IMR-90 (cell line): Measurements from ENCODE around the gene NKX6-2. TPM values are rescaled to one million over a fixed set of nuclear protein-coding genes. Genes with fewer than 3 reads are reported as not detected.

Experiments
- ATAC-seq: fragments of 200-7000 bp; cut with Tn5 transposase; 2 replicates; pipeline ENCODE4 v1.9.1; 2020; ENCODE audit warnings: low read depth, mild to moderate bottlenecking, moderate library complexity
- BruUV-seq: library from RNA; stranded (reverse); fragments of 400-500 nt; replicated peaks from 2 replicates; lab custom pipeline; 2021; lab: Mats Ljungman, UMichigan
- CTCF ChIA-PET: fragments of 300-600 bp; formaldehyde crosslinking; extraction: SDS; loops from one replicate; lab custom pipeline; 2021; ENCODE audit warnings: antibody characterized with exemption; lab: Yijun Ruan, JAX
- POLR2A ChIA-PET: fragments of 300-600 bp; sonication (Branson Sonifier 250); formaldehyde crosslinking; loops from one replicate; lab custom pipeline; 2022; ENCODE audit warnings: antibody characterized with exemption; ENCODE audit not compliant: unreplicated experiment; lab: Charles Lee
- DNase-seq: peaks from one replicate; pipeline ENCODE4 v3.0.0; 2013
- H2AFZ ChIP-seq: replicated peaks from 2 replicates; pipeline ENCODE3; 2013; ENCODE audit warnings: low read length, mild to moderate bottlenecking; ENCODE audit not compliant: poor library complexity
- H2AK5ac ChIP-seq: 2 replicates; pipeline ENCODE4 v1.6.1; 2013; ENCODE audit warnings: low read depth, low read length, inconsistent platforms
- H2AK9ac ChIP-seq: replicated peaks from 2 replicates; pipeline ENCODE3; 2013; ENCODE audit warnings: mild to moderate bottlenecking, low read depth, low read length, moderate library complexity; ENCODE audit not compliant: poor library complexity
- H2BK120ac ChIP-seq: 2 replicates; pipeline ENCODE4 v1.6.1; 2013; ENCODE audit warnings: low read depth, low read length, inconsistent platforms
- H2BK15ac ChIP-seq: 3 replicates; pipeline ENCODE4 v1.6.1; 2013; ENCODE audit warnings: low read depth, low read length, inconsistent platforms
- H2BK20ac ChIP-seq: 2 replicates; pipeline ENCODE4 v1.6.1; 2013; ENCODE audit warnings: low read depth, mild to moderate bottlenecking, inconsistent platforms, low read length, moderate library complexity
- H2BK5ac ChIP-seq: 2 replicates; pipeline ENCODE4 v1.6.1; 2013; ENCODE audit warnings: mild to moderate bottlenecking, low read depth, low read length, inconsistent platforms; ENCODE audit not compliant: poor library complexity, severe bottlenecking
- H3K14ac ChIP-seq: replicated peaks from 2 replicates; pipeline ENCODE4 v1.6.1; 2013; ENCODE audit warnings: low read depth, low read length, inconsistent platforms
- H3K18ac ChIP-seq: 2 replicates; pipeline ENCODE4 v1.6.1; 2013; ENCODE audit warnings: low read depth, low read length, control low read depth
- H3K23ac ChIP-seq: 2 replicates; pipeline ENCODE4 v1.6.1; 2013; ENCODE audit warnings: low read depth, low read length, inconsistent platforms
- H3K27ac ChIP-seq: 2 replicates; pipeline ENCODE4 v1.5.1; 2013; ENCODE audit warnings: mild to moderate bottlenecking, control low read depth, low read length; ENCODE audit not compliant: insufficient read depth
- H3K27me3 ChIP-seq: 2 replicates; pipeline ENCODE4 v1.6.1; 2013; ENCODE audit warnings: low read length; ENCODE audit not compliant: control insufficient read depth, insufficient read depth
- H3K36me3 ChIP-seq: 2 replicates; pipeline ENCODE4 v1.6.1; 2013; ENCODE audit warnings: low read length, mixed read lengths; ENCODE audit not compliant: control insufficient read depth, insufficient read depth
- H3K4ac ChIP-seq: 2 replicates; pipeline ENCODE4 v1.6.1; 2013; ENCODE audit warnings: low read depth, low read length, inconsistent platforms
- H3K4me1 ChIP-seq: 2 replicates; pipeline ENCODE4 v1.6.1; 2013; ENCODE audit warnings: low read length, mixed read lengths; ENCODE audit not compliant: control insufficient read depth, insufficient read depth
- H3K4me2 ChIP-seq: 2 replicates; pipeline ENCODE4 v1.6.1; 2013; ENCODE audit warnings: low read depth, mild to moderate bottlenecking, control low read depth, low read length, moderate library complexity
- H3K4me3 ChIP-seq: 2 replicates; pipeline ENCODE4 v1.5.1; 2013; ENCODE audit warnings: low read depth, mild to moderate bottlenecking, control low read depth, low read length, moderate library complexity; ENCODE audit not compliant: insufficient read depth
- H3K56ac ChIP-seq: 2 replicates; pipeline ENCODE4 v1.6.1; 2013; ENCODE audit warnings: low read length, inconsistent platforms; ENCODE audit not compliant: insufficient read depth; ENCODE audit errors: extremely low read depth
- H3K79me1 ChIP-seq, 2 experiments: 2 replicates each; pipeline ENCODE4 v1.6.1; 2013; ENCODE audit warnings: low read length in 2 of 2, inconsistent platforms in 1 of 2, low read depth in 1 of 2
- H3K9ac ChIP-seq: 2 replicates; pipeline ENCODE4 v1.6.1; 2013; ENCODE audit warnings: low read depth, low read length, control low read depth
- H3K9me1 ChIP-seq: 2 replicates; pipeline ENCODE4 v1.6.1; 2013; ENCODE audit warnings: low read length, inconsistent platforms; ENCODE audit not compliant: insufficient read depth
- H3K9me3 ChIP-seq: 2 replicates; pipeline ENCODE4 v1.6.1; 2013; ENCODE audit warnings: low read length; ENCODE audit not compliant: control insufficient read depth, insufficient read depth
- H4K20me1 ChIP-seq: 2 replicates; pipeline ENCODE4 v1.6.1; 2013; ENCODE audit warnings: low read length, inconsistent platforms; ENCODE audit not compliant: insufficient read depth
- H4K5ac ChIP-seq: 2 replicates; pipeline ENCODE4 v1.6.1; 2013; ENCODE audit warnings: mild to moderate bottlenecking, low read depth, low read length, control low read depth
- H4K8ac ChIP-seq, 2 experiments: 2 replicates each; pipeline ENCODE4 v1.6.1; 2013; ENCODE audit warnings: low read depth in 2 of 2, low read length in 2 of 2, control low read depth in 1 of 2, inconsistent platforms in 1 of 2
- H4K91ac ChIP-seq: 2 replicates; pipeline ENCODE4 v1.6.1; 2013; ENCODE audit warnings: low read depth, low read length, inconsistent platforms; ENCODE audit not compliant: insufficient read depth
- BHLHE40 ChIP-seq: fragments of 150-350 bp; IDR thresholded peaks from 2 replicates; pipeline ENCODE4 v1.6.1; 2016; ENCODE audit warnings: mild to moderate bottlenecking, low read depth, low read length
- CEBPB ChIP-seq: IDR thresholded peaks from 2 replicates; pipeline ENCODE4 v1.6.1; 2012; ENCODE audit warnings: low read depth, low read length, improper control_type of control experiment
- CHD1 ChIP-seq: IDR thresholded peaks from 2 replicates; pipeline ENCODE4 v1.6.1; 2012; ENCODE audit warnings: low read depth, low read length, improper control_type of control experiment
- CTCF ChIP-seq: conservative IDR thresholded peaks from 2 replicates; pipeline ENCODE4 v1.5.1; 2012; ENCODE audit warnings: mild to moderate bottlenecking, low read depth, low read length, improper control_type of control experiment
- ELK1 ChIP-seq: fragments of 150-350 bp; IDR thresholded peaks from 2 replicates; pipeline ENCODE4 v1.6.1; 2016; ENCODE audit warnings: low read depth, mild to moderate bottlenecking, low read length, moderate library complexity, borderline replicate concordance
- FOS ChIP-seq: fragments of 150-350 bp; IDR thresholded peaks from 2 replicates; pipeline ENCODE4 v1.6.1; 2016; ENCODE audit warnings: low read depth, low read length
- MAFK ChIP-seq: IDR thresholded peaks from 2 replicates; pipeline ENCODE4 v1.6.1; 2012; ENCODE audit warnings: low read depth, low read length, improper control_type of control experiment
- MAZ ChIP-seq: IDR thresholded peaks from 2 replicates; pipeline ENCODE4 v1.6.1; 2012; ENCODE audit warnings: low read depth, mild to moderate bottlenecking, low read length, improper control_type of control experiment, moderate library complexity, borderline replicate concordance
- MXI1 ChIP-seq: IDR thresholded peaks from 2 replicates; pipeline ENCODE4 v1.6.1; 2012; ENCODE audit warnings: low read depth, mild to moderate bottlenecking, low read length, moderate library complexity, borderline replicate concordance
- NFE2L2 ChIP-seq: fragments of 150-350 bp; IDR thresholded peaks from 2 replicates; pipeline ENCODE4 v1.6.1; 2016; ENCODE audit warnings: low read depth, mild to moderate bottlenecking, low read length
- POLR2A ChIP-seq: IDR thresholded peaks from 2 replicates; pipeline ENCODE4 v1.6.1; 2012; ENCODE audit warnings: mild to moderate bottlenecking, low read depth, low read length
- RCOR1 ChIP-seq: IDR thresholded peaks from 2 replicates; pipeline ENCODE4 v1.6.1; 2012; ENCODE audit warnings: mild to moderate bottlenecking, low read length, improper control_type of control experiment; ENCODE audit not compliant: insufficient replicate concordance
- RFX5 ChIP-seq: IDR thresholded peaks from 2 replicates; pipeline ENCODE4 v1.8.0; 2012; ENCODE audit warnings: low read depth, mild to moderate bottlenecking, low read length, moderate library complexity
- SMC3 ChIP-seq: fragments of 150-350 bp; IDR thresholded peaks from 2 replicates; pipeline ENCODE4 v1.6.1; 2016; ENCODE audit warnings: low read depth, mild to moderate bottlenecking, antibody characterized with exemption, low read length, moderate library complexity
- USF2 ChIP-seq: fragments of 150-350 bp; IDR thresholded peaks from 2 replicates; pipeline ENCODE4 v1.6.1; 2017; ENCODE audit warnings: mild to moderate bottlenecking, antibody characterized with exemption, low read length, low read depth
- WGBS, 2 experiments: methylation state at CpG; one replicate each; pipeline versions ENCODE4 v1.1.5 to v1.1.7; 2013; ENCODE audit warnings: missing lambda C conversion rate in 2 of 2; ENCODE audit not compliant: insufficient read length in 1 of 2; ENCODE audit errors: extremely low coverage in 2 of 2; 5-methylcytosine and 5-hydroxymethylcytosine counted together
- dilution Hi-C: fragments of 300-500 bp; cut with HindIII; formaldehyde crosslinking; loops from one replicate; pipeline ENCODE4 v1.14.3; 2018; ENCODE audit warnings: low sequenced_read_pairs; ENCODE audit not compliant: unreplicated experiment
- in situ Hi-C: fragments of 300-500 bp; cut with MboI; formaldehyde crosslinking; loops from 3 replicates; pipeline ENCODE4 v1.14.3; 2019; ENCODE audit warnings: low sequenced_read_pairs, inconsistent platforms, mixed read lengths
- intact Hi-C: fragments of 100-400 bp; cut with micrococcal nuclease; formaldehyde crosslinking; loops from 2 replicates; pipeline ENCODE4 v1.10.0; 2022
- polyA plus RNA-seq, 3 experiments: library from polyadenylated mRNA; depleted of rRNA; stranded (reverse); fragments of >200 nt; gene quantifications; 2 replicates each; pipeline ENCODE4 v1.2.3, GENCODE V29; 2012; ENCODE audit warnings: low replicate concordance in 1 of 3
- total RNA-seq: library from RNA; depleted of rRNA; stranded (reverse); fragments of >200 nt; gene quantifications from 2 replicates; pipeline ENCODE4 v1.2.3, GENCODE V29; 2012

The NKX6-2 gene
- total and polyA plus RNA-seq, 2 of the 4 experiments (the other 2 are of a cell fraction) = not detected

- H3K23ac ChIP-seq = no peak overlapping the region
- no peak overlapping the region for H4K5ac ChIP-seq
- H3K27me3 ChIP-seq = no peaks in the 10 kb centered on the region
- DNase-seq = peak; percentile 49
- H3K4me1 ChIP-seq = peaks cover 9% of the 10 kb centered on the region
- H3K14ac ChIP-seq = no peak overlapping the region
- H3K9me3 ChIP-seq = no peaks in the 10 kb centered on the region
- H2BK5ac ChIP-seq = no peak overlapping the region
- WGBS, 2 experiments = 87% methylated on average over 3 of the region's 18 CpGs; no CpG with 5 or more reads in 1 of the 2 experiments
- no peaks in the 10 kb centered on the region; the same call in 1 of the 2 replicates for H4K20me1 ChIP-seq
- peaks cover 0 to 7% of the 10 kb centered on the region in 2 experiments; a peak in 1 of 4 replicates for H3K79me1 ChIP-seq
- no peak overlapping the region for H3K4me3 ChIP-seq
- TF ChIP-seq ELK1 (no peak), SMC3 (no peak), MAFK (no peak), RFX5 (no peak), BHLHE40 (no peak), MAZ (no peak), POLR2A (no peak), MXI1 (no peak), CTCF (no peak), FOS (no peak), RCOR1 (no peak), CEBPB (no peak), USF2 (no peak), NFE2L2 (no peak), CHD1 (no peak)
- no peak overlapping the region for H3K9ac ChIP-seq
- H3K4ac ChIP-seq = no peak overlapping the region
- H3K27ac ChIP-seq = no peak overlapping the region
- no peak overlapping the region for H2BK15ac ChIP-seq
- H2AK9ac ChIP-seq = no peak overlapping the region
- no peak overlapping the region for H3K18ac ChIP-seq
- H3K9me1 ChIP-seq = no peaks in the 10 kb centered on the region
- in situ Hi-C loops (no loop called here), dilution Hi-C loops (no loop called here), intact Hi-C loops (no loop called here)
- ATAC-seq = peak; percentile 46
- H3K4me2 ChIP-seq = no peak overlapping the region
- H2BK120ac ChIP-seq = no peak overlapping the region
- ChIA-PET CTCF (interaction anchor here (0.6 kb wide), 1 partner anchor 384 kb away, joined by 3 read pairs; no protein-coding TSS in a partner anchor), POLR2A (no interaction called here)
- no peak overlapping the region for H2AK5ac ChIP-seq
- no peak overlapping the region for H4K91ac ChIP-seq
- no peak overlapping the region for H2BK20ac ChIP-seq
- no peak overlapping the region for H4K8ac ChIP-seq
- BruUV-seq = no TSS peak
- H2AFZ ChIP-seq = no peak overlapping the region
- H3K36me3 ChIP-seq = no peaks in the 10 kb centered on the region
- H3K56ac ChIP-seq = no peak overlapping the region
Measured at GRCh38 chr10:132743925-132744490, 41.9 kb downstream of the NKX6-2 start.
